ENCODE data around the gene SPATA31E1. TPM values are rescaled to one million over a fixed set of nuclear protein-coding genes. Genes with fewer than 3 reads are reported as not detected.

Gene SPATA31E1
- total and polyA plus RNA-seq, 2 donors (not counting 1 experiment from before 2014, with no cell fraction given), result not detected

- Histone ChIP-seq H3K36me3 (replicated peaks in 1 of 2; ENCODE audit: control extremely low read depth in 1 of 2, control insufficient read depth in 1 of 2, extremely low read depth in 1 of 2, insufficient read depth in 2 of 2, low read length in 1 of 2) (no peaks in the 10 kb centered on the region), H3K27me3 (replicated peaks in 1 of 4; ENCODE audit: control extremely low read depth in 1 of 4, control insufficient read depth in 3 of 4, insufficient read depth in 4 of 4, low read length in 3 of 4) (no peaks in the 10 kb centered on the region), H3K27ac (ENCODE audit: low read length in 2 of 2) (no peak overlapping the region), H3K79me2 (ENCODE audit: control insufficient read depth, insufficient read depth, low read length) (no peaks in the 10 kb centered on the region), H3K9me3 (ENCODE audit: control extremely low read depth in 1 of 3, control insufficient read depth in 2 of 3, insufficient read depth in 1 of 3, low read length in 2 of 3) (peaks cover 0 to 22% (median 0%) of the 10 kb centered on the region in 3 donors), H3K4me3 (ENCODE audit: control extremely low read depth in 1 of 5, extremely low read depth in 1 of 5, insufficient read depth in 1 of 5, low read depth in 2 of 5, low read length in 4 of 5) (no peak overlapping the region), H4K20me1 (ENCODE audit: control insufficient read depth, insufficient read depth, low read length, poor library complexity, severe bottlenecking) (no peaks in the 10 kb centered on the region), H3K4me2 (replicated peaks; ENCODE audit: low read depth, low read length, poor library complexity, severe bottlenecking) (no peak overlapping the region), H3K9ac (ENCODE audit: low read length) (no peak overlapping the region), H3K4me1 (ENCODE audit: control insufficient read depth in 2 of 2, insufficient read depth in 2 of 2, low read length in 2 of 2) (no peaks in the 10 kb centered on the region), H2AFZ (ENCODE audit: insufficient read depth, low read depth, low read length, poor library complexity, severe bottlenecking) (no peak overlapping the region)
- Mint-ChIP-seq H3K27me3 (no peaks in the 10 kb centered on the region), H3K27ac (no peak overlapping the region), H3K4me1 (no peaks in the 10 kb centered on the region), H3K9me3 (ENCODE audit: insufficient read depth) (no peaks in the 10 kb centered on the region), H3K4me3 (no peak overlapping the region)
- WGBS (ENCODE audit: insufficient coverage), result 86% methylated on average over 8 of the region's 8 CpGs
- ChIA-PET CTCF (no interaction called here), POLR2A (no interaction called here)
- intact Hi-C loops (cut with micrococcal nuclease), result no loop called here
- ATAC-seq (ENCODE audit: low read depth) (no peak), DNase-seq (no peak)
- TF ChIP-seq EZH2 (IDR thresholded peaks at IDR 0.05; ENCODE audit: borderline replicate concordance, insufficient read depth, low read depth, low read length, poor library complexity, severe bottlenecking) (no peak), CTCF (IDR thresholded peaks at IDR 0.05) (no peak)
Measured at GRCh38 chr9:87872079-87872624, 10.5 kb upstream of the SPATA31E1 start.

GRCh38 chr9:87873607-87874303 lies 8.9 kb upstream of the SPATA31E1 start:
- no peaks in the 10 kb centered on the region for H3K79me2 ChIP-seq (ENCODE audit: control insufficient read depth, insufficient read depth, low read length)
- no peak overlapping the region for H3K4me2 ChIP-seq (replicated peaks; ENCODE audit: low read depth, low read length, poor library complexity, severe bottlenecking)
- TF ChIP-seq CTCF (IDR thresholded peaks at IDR 0.05), result no peak
- no peak for TF ChIP-seq EZH2 (IDR thresholded peaks at IDR 0.05; ENCODE audit: borderline replicate concordance, insufficient read depth, low read depth, low read length, poor library complexity, severe bottlenecking)
- WGBS (ENCODE audit: insufficient coverage), result 96% methylated on average over 5 of the region's 5 CpGs
- H4K20me1 ChIP-seq (ENCODE audit: control insufficient read depth, insufficient read depth, low read length, poor library complexity, severe bottlenecking), result no peaks in the 10 kb centered on the region
- intact Hi-C loops (cut with micrococcal nuclease), result no loop called here
- CTCF ChIA-PET, result no interaction called here
- H3K4me3 Mint-ChIP-seq, result no peak overlapping the region
- H2AFZ ChIP-seq (ENCODE audit: insufficient read depth, low read depth, low read length, poor library complexity, severe bottlenecking), result no peak overlapping the region
- POLR2A ChIA-PET, result no interaction called here
- DNase-seq (no peak), ATAC-seq (ENCODE audit: low read depth) (no peak)
- no peaks in the 10 kb centered on the region for H3K9me3 Mint-ChIP-seq (ENCODE audit: insufficient read depth)
- H3K27me3 ChIP-seq (replicated peaks in 1 of 4; ENCODE audit: control extremely low read depth in 1 of 4, control insufficient read depth in 3 of 4, insufficient read depth in 4 of 4, low read length in 3 of 4), result no peaks in the 10 kb centered on the region
- H3K27ac Mint-ChIP-seq, result no peak overlapping the region
- H3K9ac ChIP-seq (ENCODE audit: low read length), result no peak overlapping the region
- no peaks in the 10 kb centered on the region for H3K4me1 Mint-ChIP-seq
- H3K4me1 ChIP-seq (ENCODE audit: control insufficient read depth in 2 of 2, insufficient read depth in 2 of 2, low read length in 2 of 2), result no peaks in the 10 kb centered on the region
- no peaks in the 10 kb centered on the region for H3K36me3 ChIP-seq (replicated peaks in 1 of 2; ENCODE audit: control extremely low read depth in 1 of 2, control insufficient read depth in 1 of 2, extremely low read depth in 1 of 2, insufficient read depth in 2 of 2, low read length in 1 of 2)
- no peaks in the 10 kb centered on the region for H3K27me3 Mint-ChIP-seq
- peaks cover 0 to 15% (median 0%) of the 10 kb centered on the region in 3 donors for H3K9me3 ChIP-seq (ENCODE audit: control extremely low read depth in 1 of 3, control insufficient read depth in 2 of 3, insufficient read depth in 1 of 3, low read length in 2 of 3)
- no peak overlapping the region for H3K4me3 ChIP-seq (ENCODE audit: control extremely low read depth in 1 of 5, extremely low read depth in 1 of 5, insufficient read depth in 1 of 5, low read depth in 2 of 5, low read length in 4 of 5)
- no peak overlapping the region for H3K27ac ChIP-seq (ENCODE audit: low read length in 2 of 2)

Measured in B cell (primary cell).